Osteoblast (primary cell): ENCODE measurements around the gene PGC. TPM values are rescaled to one million over a fixed set of nuclear protein-coding genes. Genes with fewer than 3 reads are reported as not detected.

Source experiments
- DNase-seq: peaks from one replicate; pipeline ENCODE4 v3.0.0; 2011; ENCODE audit warnings: low spot score, mixed read lengths; ENCODE audit not compliant: insufficient read length; ENCODE audit errors: missing footprints
- H2AFZ ChIP-seq: 2 replicates; pipeline ENCODE4 v1.6.0; 2011; ENCODE audit warnings: mild to moderate bottlenecking, low read length
- H3K27ac ChIP-seq: 2 replicates; pipeline ENCODE4 v1.5.1; 2011; ENCODE audit warnings: mild to moderate bottlenecking, low read depth, low read length, moderate library complexity
- H3K27me3 ChIP-seq: 2 replicates; pipeline ENCODE4 v1.6.0; 2012; ENCODE audit warnings: mild to moderate bottlenecking, control low read depth, inconsistent platforms, low read length, moderate library complexity; ENCODE audit not compliant: insufficient read depth
- H3K36me3 ChIP-seq: 2 replicates; pipeline ENCODE4 v1.5.1; 2011; ENCODE audit warnings: mild to moderate bottlenecking, low read length, control low read depth, moderate library complexity; ENCODE audit not compliant: insufficient read depth
- H3K4me1 ChIP-seq: 2 replicates; pipeline ENCODE4 v1.5.1; 2011; ENCODE audit warnings: mild to moderate bottlenecking, low read length, control low read depth, moderate library complexity; ENCODE audit not compliant: insufficient read depth
- H3K4me2 ChIP-seq: 2 replicates; pipeline ENCODE4 v1.6.0; 2011; ENCODE audit warnings: mild to moderate bottlenecking, low read length; ENCODE audit not compliant: insufficient read depth
- H3K4me3 ChIP-seq: fragments of 200-600 bp; sonication (generic); 3 replicates; pipeline ENCODE4 v1.5.1; 2012; ENCODE audit warnings: mild to moderate bottlenecking, low read length, inconsistent platforms; ENCODE audit not compliant: insufficient read depth
- H3K79me2 ChIP-seq: 2 replicates; pipeline ENCODE4 v1.6.0; 2012; ENCODE audit warnings: mild to moderate bottlenecking, low read length, control low read depth, inconsistent platforms; ENCODE audit not compliant: insufficient read depth
- H3K9me3 ChIP-seq: 2 replicates; pipeline ENCODE4 v1.5.1; 2011; ENCODE audit warnings: low read depth, low read length, control low read depth
- H4K20me1 ChIP-seq: 2 replicates; pipeline ENCODE4 v1.6.0; 2012; ENCODE audit warnings: mild to moderate bottlenecking, low read length, control low read depth; ENCODE audit not compliant: insufficient read depth
- CTCF ChIP-seq: IDR thresholded peaks from 2 replicates; pipeline ENCODE4 v1.5.1; 2011; ENCODE audit warnings: mild to moderate bottlenecking, low read depth, low read length, moderate library complexity; ENCODE audit errors: extremely low read depth
- total RNA-seq: library from RNA; depleted of rRNA; stranded (reverse); fragments of >200 nt; gene quantifications from 2 replicates; pipeline ENCODE4 v1.2.3, GENCODE V29; 2012

The PGC gene
- total RNA-seq, 1 donor, result not detected

DNA sequence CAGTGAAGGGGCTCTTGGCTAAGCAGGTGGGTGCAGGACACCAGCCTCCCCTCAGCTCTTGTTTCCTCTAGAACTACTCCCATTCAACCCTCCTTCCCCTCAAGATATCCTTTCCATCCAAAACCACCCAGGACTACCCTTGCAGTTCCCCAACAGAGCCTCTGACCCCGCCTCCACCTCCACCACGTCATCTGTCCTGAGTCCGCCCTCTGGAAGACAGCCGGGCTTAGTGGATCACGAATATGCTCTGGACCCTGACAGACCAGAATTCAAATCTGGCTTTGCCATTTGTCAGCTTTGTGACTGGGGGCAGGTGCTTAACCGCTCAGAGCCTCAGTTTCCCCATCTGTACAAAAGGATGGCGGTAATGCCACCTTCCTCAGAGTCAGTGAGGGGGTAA lies 43.2 kb downstream of the PGC start:
- DNase-seq, result no peak
- H3K79me2 ChIP-seq, result peaks cover 21% of the 10 kb centered on the region
- no peaks in the 10 kb centered on the region for H3K36me3 ChIP-seq
- no peak overlapping the region for H2AFZ ChIP-seq
- H3K27ac ChIP-seq, result no peak overlapping the region
- no peak for TF ChIP-seq CTCF
- no peak overlapping the region for H3K4me2 ChIP-seq
- H3K27me3 ChIP-seq, result no peaks in the 10 kb centered on the region
- peaks cover 2% of the 10 kb centered on the region for H4K20me1 ChIP-seq
- H3K4me1 ChIP-seq, result peaks cover 24% of the 10 kb centered on the region
- H3K9me3 ChIP-seq, result no peaks in the 10 kb centered on the region
- no peak overlapping the region for H3K4me3 ChIP-seq

DNA sequence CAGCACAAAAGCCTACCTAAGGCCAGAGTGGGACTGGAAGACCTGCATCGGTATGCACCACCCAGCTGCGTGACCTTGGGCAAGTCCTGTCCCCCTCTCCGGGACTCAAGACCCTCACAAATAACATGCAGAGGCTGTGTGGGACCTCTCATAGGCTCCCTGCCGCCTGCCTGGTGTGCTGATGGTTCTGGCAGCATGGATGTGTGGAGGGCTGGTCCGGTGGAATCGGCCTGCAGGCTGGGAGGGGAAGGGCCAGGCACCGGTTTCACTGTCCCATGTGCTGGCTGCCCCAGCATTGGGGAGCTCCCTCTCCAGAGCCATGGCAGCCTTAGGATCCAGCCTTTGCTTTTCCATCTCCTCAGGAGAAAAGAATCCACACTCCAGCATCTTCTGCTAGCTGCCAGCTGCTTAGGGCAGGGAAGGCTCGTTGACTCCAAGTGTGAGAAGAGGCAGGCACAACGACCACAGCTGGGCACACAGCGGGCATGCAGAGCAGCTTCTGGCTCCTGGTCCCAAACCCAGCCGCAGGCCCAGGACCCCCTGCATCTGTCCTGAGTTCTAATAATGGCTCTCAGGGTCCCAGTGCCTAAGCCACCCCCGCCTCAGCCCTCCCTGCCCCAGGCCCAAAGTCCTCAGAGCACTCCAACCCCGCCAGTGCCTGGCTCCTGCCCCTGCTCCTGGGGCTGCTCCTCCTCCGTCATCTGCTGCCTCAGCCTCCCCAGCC lies 44.3 kb downstream of the PGC start:
- H3K27me3 ChIP-seq, result no peaks in the 10 kb centered on the region
- H3K27ac ChIP-seq, result no peak overlapping the region
- no peaks in the 10 kb centered on the region for H4K20me1 ChIP-seq
- no peak for TF ChIP-seq CTCF
- H3K4me1 ChIP-seq, result peaks cover 34% of the 10 kb centered on the region
- DNase-seq, result no peak
- peaks cover 23% of the 10 kb centered on the region for H3K79me2 ChIP-seq
- no peak overlapping the region for H3K4me3 ChIP-seq
- H2AFZ ChIP-seq, result no peak overlapping the region
- H3K36me3 ChIP-seq, result no peaks in the 10 kb centered on the region
- H3K9me3 ChIP-seq, result no peaks in the 10 kb centered on the region
- H3K4me2 ChIP-seq, result no peak overlapping the region

- H2AFZ ChIP-seq, result no peak overlapping the region
- H3K9me3 ChIP-seq, result no peaks in the 10 kb centered on the region
- H3K27ac ChIP-seq, result no peak overlapping the region
- no peak overlapping the region for H3K4me2 ChIP-seq
- peaks cover 23% of the 10 kb centered on the region for H3K79me2 ChIP-seq
- no peak for TF ChIP-seq CTCF
- peaks cover 41% of the 10 kb centered on the region for H3K4me1 ChIP-seq
- no peaks in the 10 kb centered on the region for H3K27me3 ChIP-seq
- H3K36me3 ChIP-seq, result no peaks in the 10 kb centered on the region
- no peak overlapping the region for H3K4me3 ChIP-seq
- DNase-seq, result no peak
- H4K20me1 ChIP-seq, result no peaks in the 10 kb centered on the region
These were observed 45.0 kb downstream of the PGC start for GRCh38 chr6:41702089-41702745.

GRCh38 chr6:41700463-41701347 lies 46.5 kb downstream of the PGC start:
- Histone ChIP-seq H3K27ac (no peak overlapping the region), H2AFZ (no peak overlapping the region), H3K27me3 (no peaks in the 10 kb centered on the region), H3K9me3 (no peaks in the 10 kb centered on the region), H3K4me2 (no peak overlapping the region), H3K4me1 (peaks cover 27% of the 10 kb centered on the region), H3K4me3 (no peak overlapping the region), H4K20me1 (no peaks in the 10 kb centered on the region), H3K36me3 (no peaks in the 10 kb centered on the region), H3K79me2 (peaks cover 23% of the 10 kb centered on the region)
- no peak for TF ChIP-seq CTCF
- no peak for DNase-seq
